Left cardiac atrium (tissue), 4 donors: ENCODE results near the gene RGS19. TPM values are rescaled to one million over a fixed set of nuclear protein-coding genes. Genes with fewer than 3 reads are reported as not detected.
A peak's percentile ranks its signal among the peaks of the same experiment; 100 is the strongest.

Experiments used
- ATAC-seq, 2 donors: fragments of 200-7000 bp; cut with Tn5 transposase; one replicate each; pipeline ENCODE4 v1.9.1; 2020; ENCODE audit warnings: mild to moderate bottlenecking in 2 of 2, moderate library complexity in 2 of 2
- DNase-seq: peaks from one replicate; pipeline ENCODE4 v3.0.0-alpha.2; 2020
- intact Hi-C, 2 donors: fragments of 100-400 bp; cut with DNase I; formaldehyde crosslinking; loops; one replicate each; pipeline versions ENCODE4 v1.14.1 to v1.15.1; 2022 to 2023
- total RNA-seq, 2 donors: library from RNA; stranded (reverse); fragmentation: NEBNext Ultra II Directional; extraction: Animal tissue kit (Norgen Biotek cat#: 25700); gene quantifications; one replicate each; pipeline ENCODE4 v1.2.1, GENCODE V29; 2021
- donor health status: DM: no; HTN: yes; CAD: no.
- donor health status: DM: no; HTN: yes; CAD: no; lungs with severe emphysema.
- donor health status: DM: yes; HTN: yes; CAD: no.
- donor health status: Dilated cardiomyopathy.

Gene RGS19
- total RNA-seq, 2 donors from 2014 or later = 9.7 to 10.0 TPM

DNA sequence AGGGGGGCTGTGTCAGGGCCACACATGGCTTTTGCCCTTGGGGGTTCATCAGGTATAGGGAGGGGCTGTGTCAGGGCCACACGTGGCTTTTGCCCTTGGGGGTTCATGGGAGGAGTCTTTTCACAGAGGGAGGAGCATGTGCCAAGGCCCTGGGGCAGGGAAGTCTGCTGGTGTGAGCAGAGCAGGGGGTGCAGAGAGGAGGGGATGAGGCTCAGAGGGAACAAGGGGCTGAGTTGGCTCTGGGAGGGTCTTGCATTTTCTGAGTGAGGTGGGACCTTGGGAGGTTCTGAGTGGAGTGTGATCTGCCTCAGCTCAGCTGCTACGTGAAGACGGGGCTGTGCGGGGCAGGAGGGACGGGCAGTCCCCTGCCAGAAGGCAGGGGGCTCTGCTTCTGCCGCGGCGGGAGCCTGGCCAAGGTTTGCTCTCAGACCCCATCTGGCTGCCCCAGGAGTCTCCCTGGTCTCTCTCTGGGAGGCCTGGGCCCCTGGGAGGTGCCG lies 23.9 kb downstream of the RGS19 start:
- DNase-seq = no peak
- ATAC-seq = no peak

GRCh38 chr20:64053841-64054661 lies 25.3 kb downstream of the RGS19 start:
- ATAC-seq (peak; percentile 39 to 44), DNase-seq (peak; percentile 88)
- intact Hi-C loops = no loop called here

More for the DNA sequence above, 23.9 kb downstream of the RGS19 start:
- intact Hi-C loops = loop anchor here in 1 of 2 donors (5.0 kb wide), 1 partner anchor 73 kb away; the partner anchor contains the start of gene PRPF6

DNA sequence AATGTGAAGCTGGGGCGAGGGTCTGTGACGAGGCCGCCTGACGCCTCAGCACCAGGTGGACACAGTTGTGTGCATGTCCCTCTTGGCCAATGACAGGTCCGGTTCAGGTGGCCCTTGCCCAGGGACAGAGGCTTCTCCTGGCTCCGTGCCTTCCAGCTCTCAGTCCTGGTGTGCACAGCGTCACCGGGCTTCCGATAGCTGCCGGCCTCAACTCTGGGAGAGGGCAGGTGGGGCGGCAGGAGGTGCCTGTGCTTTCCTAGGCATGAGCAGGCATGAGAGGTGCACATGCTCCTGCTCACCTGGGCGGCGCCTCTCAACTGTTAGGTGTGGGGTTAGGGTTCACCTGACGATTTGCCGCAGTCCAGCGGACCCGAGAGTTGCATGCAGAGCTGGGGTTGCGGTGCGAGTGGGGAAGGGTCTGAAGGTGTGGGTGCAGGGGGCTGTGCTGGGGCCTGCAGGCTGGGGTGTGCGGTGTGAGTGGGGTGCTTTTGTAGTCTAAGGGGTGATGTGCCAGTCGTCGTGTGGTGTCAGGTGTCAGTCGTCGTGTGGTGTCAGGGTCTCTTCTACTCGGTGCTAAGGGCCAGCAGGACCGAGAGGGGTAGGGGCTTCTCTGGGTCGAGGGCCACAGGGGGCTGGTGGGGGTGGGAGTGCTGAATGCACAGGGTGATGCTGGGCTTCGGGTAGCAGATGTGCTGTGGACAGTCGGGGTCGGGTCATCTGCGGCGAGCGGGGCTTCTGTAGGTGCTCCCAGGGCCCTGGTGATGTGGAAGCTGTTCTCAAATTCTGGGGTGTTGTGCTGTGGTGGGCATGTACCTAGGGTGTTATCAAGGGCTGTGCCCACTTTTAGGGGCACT lies 26.1 kb downstream of the RGS19 start:
- no peak for ATAC-seq
- intact Hi-C loops = no loop called here

GRCh38 chr20:64052326-64052722 lies 27.0 kb downstream of the RGS19 start:
- intact Hi-C loops = no loop called here
- DNase-seq (no peak), ATAC-seq (no peak)

More for the DNA sequence above, 26.1 kb downstream of the RGS19 start:
- DNase-seq = no peak

GRCh38 chr20:64051561-64052325 lies 27.6 kb downstream of the RGS19 start:
- ATAC-seq (peak; percentile 42 to 49), DNase-seq (peak; percentile 87)
- intact Hi-C loops = no loop called here

- DNase-seq (no peak), ATAC-seq (no peak)
- intact Hi-C loops = no loop called here
Measured at GRCh38 chr20:64051033-64051452, 28.3 kb downstream of the RGS19 start.

- no peak for ATAC-seq
- DNase-seq = no peak
- intact Hi-C loops = no loop called here
Measured at GRCh38 chr20:64050261-64051032, 28.9 kb downstream of the RGS19 start.

- intact Hi-C loops = no loop called here
- ATAC-seq (peak in 1 of 2 donors; percentile 4), DNase-seq (no peak)
Measured at GRCh38 chr20:64049878-64050260, 29.4 kb downstream of the RGS19 start.

DNA sequence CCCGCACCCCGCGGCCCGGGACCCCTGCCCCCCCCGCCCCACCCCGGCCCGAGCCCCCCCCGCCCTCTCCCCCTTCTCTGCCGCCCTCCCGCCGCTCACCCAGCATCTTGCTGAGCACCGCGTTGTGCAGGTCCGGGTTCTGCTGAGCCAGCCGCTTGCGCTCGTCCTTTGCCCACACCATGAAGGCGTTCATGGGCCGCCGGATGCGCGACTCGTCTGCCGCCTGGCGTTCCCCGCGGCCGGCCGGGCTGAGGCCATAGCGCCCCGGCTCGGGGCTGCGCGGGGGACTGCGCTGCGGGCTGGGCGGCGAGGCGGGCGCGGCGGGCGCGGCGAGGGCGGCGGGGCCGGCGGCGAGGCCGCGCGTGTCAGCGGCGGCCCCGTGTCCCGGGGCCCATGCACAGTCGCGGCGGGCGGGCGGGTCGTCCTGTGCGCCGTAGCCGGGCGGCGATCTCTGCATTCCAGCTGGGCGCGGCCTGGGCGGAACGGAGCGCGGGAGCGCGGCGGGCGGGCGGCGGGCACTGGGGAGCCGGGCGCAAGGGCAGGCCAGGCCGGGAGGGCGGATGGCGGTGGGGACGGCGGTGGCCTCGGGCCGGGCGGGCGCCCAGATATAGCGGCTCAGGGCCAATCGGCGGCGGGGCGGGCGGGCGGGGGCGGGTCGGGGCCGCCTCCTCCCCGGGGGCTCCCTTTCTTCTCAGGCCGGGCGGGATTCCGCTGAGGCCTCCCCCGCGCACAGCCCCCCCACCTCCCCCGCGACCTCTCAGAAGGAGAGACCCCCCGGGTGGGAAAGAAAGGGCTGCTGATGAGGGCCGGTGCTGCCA lies 30.0 kb downstream of the RGS19 start, which contains the start of gene SOX18:
Gene SOX18 (minus strand): TSS at position 580 of the 818 bp plus-strand sequence. CDS start 123 bp downstream, at position 457.
- ATAC-seq (peak; percentile 13 to 22), DNase-seq (peak; percentile 71)
- intact Hi-C loops = no loop called here

DNA sequence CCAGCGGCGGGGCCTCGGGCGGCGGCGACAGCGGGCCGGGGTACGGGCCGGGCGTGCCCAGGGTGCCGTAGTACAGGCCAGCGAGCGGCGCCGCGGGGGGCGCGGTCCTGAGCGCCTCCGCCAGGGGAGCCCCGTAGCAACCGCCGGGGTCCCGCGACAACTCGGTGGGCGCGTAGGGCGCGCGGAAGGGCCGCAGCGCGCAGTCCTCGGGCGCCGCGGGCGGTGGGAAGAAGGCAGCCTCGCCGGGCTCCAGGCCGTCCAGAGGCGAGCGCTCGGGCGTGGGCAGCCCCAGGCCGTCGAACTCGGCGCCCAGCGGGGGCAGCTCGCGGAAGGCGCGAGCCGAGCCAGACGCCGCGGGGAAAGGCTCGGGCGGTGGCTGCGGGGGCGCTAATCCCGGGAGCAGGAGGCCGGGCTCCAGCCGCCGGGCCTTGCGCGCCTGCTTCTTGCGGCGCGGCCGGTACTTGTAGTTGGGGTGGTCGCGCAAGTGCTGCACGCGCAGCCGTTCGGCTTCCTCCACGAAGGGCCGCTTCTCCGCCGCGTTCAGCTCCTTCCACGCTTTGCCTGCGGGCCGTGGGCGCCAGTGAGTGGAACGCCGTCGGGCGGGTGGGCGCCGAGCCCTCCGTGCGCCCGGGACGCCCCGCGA lies 30.8 kb downstream of the RGS19 start:
- DNase-seq (no peak), ATAC-seq (no peak)
- intact Hi-C loops = no loop called here

- intact Hi-C loops = no loop called here
- ATAC-seq = no peak
- no peak for DNase-seq
Measured at GRCh38 chr20:64047968-64048401, 31.3 kb downstream of the RGS19 start.

DNA sequence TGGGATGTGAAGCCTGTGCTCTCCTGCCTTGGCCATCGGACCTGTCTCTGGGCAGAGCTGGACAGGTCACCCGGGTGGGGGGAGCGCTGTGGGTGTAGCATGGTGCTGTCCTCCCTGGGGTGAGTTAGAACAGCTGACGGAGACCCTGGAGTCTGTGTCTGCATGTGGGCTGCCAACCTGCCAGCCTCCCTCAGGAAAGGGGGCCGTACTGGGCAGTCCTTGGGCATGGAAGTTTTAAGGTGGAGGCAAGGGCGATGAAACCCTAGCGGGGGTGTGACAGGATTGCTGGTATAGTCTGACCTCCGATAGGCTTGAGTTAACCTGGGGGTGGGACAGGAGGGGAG lies 32.3 kb downstream of the RGS19 start:
- no peak for DNase-seq
- intact Hi-C loops = no loop called here
- ATAC-seq = no peak

DNA sequence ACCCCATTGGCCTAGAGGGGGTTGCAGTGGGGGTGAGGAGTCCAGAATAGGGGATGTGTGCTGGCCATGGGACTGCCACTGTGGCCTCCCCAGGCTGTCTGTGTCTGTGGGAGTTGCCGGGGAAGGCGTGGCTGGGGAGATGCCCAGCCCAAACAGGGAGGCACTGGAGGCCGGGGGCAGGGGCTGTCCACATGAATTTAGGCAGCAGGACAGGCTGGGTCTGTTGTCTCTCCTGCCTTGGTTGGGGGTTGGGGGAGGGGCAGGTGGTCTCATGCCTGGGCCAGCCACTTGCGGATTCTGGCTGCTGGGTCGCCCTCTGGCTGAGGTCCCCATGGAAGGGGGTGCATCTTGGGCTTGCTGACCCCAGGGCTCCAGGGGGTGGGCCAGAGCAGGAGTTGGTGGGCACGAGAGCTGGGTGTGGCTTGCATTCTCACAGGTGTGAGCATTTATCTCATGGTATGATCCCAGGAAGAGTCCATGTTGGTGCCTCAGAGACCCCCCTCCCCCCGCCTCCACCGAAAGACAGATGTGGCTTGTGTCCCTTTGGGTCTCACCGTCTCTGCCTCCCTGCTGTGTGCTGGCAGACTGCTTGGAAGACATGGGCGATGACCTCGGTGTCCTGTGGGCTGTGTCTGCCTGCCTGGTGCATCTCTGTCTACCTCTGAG lies 33.8 kb downstream of the RGS19 start:
- DNase-seq (peak; percentile 67), ATAC-seq (peak in 1 of 2 donors; percentile 26)
- intact Hi-C loops = no loop called here

DNA sequence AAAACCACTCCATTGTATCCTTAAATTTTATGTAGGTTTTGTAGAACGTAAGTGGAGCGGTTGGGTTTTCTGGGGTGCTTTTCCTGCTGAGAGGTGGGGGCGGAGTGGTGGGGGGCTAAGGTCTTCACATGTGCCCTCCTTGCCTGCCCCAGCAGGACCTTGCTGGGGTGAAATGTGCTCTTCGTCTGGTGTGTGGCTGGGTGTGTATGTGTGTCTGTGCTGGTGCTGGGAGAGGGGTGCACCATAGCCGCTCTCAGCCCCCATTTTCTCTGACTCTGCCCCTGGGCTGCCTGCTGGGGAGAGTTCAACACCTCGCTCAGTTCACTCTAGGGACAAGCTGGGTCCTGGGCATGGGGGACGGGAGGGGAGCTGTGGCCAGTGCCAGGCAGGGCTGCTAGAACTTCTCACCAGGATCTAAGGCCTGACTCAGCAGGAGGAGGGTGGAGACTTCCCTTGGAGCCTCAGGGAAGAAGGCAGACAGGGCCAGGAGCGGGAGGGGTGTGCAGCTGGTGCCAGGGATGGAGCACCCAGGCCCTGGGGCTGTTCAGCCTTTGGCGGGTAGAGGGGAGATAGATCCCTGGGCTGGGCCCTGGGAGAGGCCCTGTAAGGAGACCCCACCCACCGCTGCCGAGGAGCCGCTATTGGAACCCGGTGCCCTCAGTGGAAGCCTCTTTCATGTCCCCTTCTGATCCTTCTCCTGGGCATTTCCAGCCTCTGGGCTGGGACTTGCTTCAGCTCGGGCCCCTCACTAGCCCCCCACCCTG lies 34.7 kb downstream of the RGS19 start:
- DNase-seq = peak; percentile 73
- intact Hi-C loops = no loop called here
- peak; percentile 45 to 62 for ATAC-seq

GRCh38 chr20:64043768-64044167 lies 35.5 kb downstream of the RGS19 start:
- ATAC-seq (no peak), DNase-seq (no peak)
- intact Hi-C loops = no loop called here
